ENCODE measurements around the gene AKAP7. TPM values are rescaled to one million over a fixed set of nuclear protein-coding genes. Genes with fewer than 3 reads are reported as not detected.

AKAP7 gene
- polyA plus RNA-seq, 6 donors from 2014 or later: 6.9 to 33.8 (median 10.5) TPM

DNA sequence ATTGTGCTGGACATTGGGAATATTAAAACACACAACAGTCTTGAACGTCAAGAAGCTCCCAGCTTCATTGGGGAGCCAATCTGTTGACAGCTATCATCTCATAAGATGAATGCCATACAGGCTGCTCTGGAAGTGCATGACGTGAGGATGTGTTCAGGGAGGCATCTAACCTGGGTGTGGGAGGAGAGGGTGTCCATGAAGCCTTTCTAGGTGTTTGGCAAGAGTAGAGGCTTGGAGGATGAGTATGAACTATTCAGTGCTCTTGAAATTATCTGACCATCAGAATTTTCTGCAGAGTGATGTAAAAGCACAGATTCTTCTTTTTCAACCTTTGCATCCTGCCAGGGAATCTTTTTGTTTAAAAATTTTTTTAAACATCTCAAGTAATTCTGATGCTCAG, 11.6 kb downstream of the AKAP7 start:
- no peak overlapping the region for H3K27ac Mint-ChIP-seq
- no peak overlapping the region for H3K4me3 Mint-ChIP-seq
- no peaks in the 10 kb centered on the region for H3K4me1 Mint-ChIP-seq
- H3K27me3 Mint-ChIP-seq: no peaks in the 10 kb centered on the region
- peaks cover 0 to 15% of the 10 kb centered on the region in 2 donors for H3K36me3 Mint-ChIP-seq
- DNase-seq: no peak
- H3K9me3 Mint-ChIP-seq: no peaks in the 10 kb centered on the region
- ATAC-seq (ENCODE audit: low read depth in 2 of 2): no peak

DNA sequence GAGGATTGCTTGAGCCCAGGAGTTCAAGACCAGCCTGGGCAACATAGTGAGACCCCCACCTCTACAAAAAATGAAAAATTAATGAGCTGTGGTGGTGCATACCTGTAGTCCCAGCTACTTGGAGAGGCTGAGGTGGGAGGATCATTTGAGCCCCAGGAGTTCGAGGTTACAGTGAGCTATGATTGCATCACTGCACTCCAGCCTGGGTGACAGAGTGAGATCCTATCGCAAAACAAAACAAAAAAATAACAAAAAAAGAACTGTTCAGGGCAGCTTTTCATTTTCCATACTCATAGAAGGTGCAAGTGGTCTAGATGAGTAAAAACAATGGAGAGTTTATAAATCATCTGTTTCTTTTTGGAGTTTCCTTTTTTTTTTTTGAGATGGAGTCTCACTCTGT, 21.1 kb downstream of the AKAP7 start:
- Mint-ChIP-seq H3K9me3 (no peaks in the 10 kb centered on the region), H3K4me3 (no peak overlapping the region), H3K36me3 (no peaks in the 10 kb centered on the region), H3K27me3 (no peaks in the 10 kb centered on the region), H3K27ac (peak overlapping the region in 1 of 6 donors; percentile 51), H3K4me1 (no peaks in the 10 kb centered on the region)
- DNase-seq (no peak), ATAC-seq (ENCODE audit: low read depth in 2 of 2) (no peak)

DNA sequence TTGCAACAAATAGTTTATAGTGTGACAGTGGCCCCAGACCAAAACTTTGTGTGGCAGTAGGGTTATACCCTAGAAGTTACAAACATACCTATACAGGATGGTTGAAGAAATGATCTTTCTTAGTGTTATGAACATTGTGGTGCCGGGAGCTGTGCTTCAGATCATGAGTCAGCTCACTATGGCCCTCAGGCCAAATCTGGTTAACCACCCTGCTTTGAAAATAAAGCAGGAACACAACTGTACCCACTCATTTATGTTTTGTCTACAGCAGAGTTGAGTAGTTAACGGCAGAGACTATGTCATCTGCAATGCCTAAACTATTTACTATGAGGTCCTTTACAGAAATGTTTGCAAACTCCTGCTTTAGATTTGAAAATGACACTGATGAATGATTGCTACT, 24.3 kb downstream of the AKAP7 start:
- ATAC-seq (ENCODE audit: low read depth in 2 of 2) (no peak), DNase-seq (no peak)
- no peaks in the 10 kb centered on the region for H3K27me3 Mint-ChIP-seq
- H3K36me3 Mint-ChIP-seq: peaks cover 11 to 15% of the 10 kb centered on the region in 2 donors
- H3K4me1 Mint-ChIP-seq: no peaks in the 10 kb centered on the region
- H3K9me3 Mint-ChIP-seq: no peaks in the 10 kb centered on the region
- H3K4me3 Mint-ChIP-seq: no peak overlapping the region
- H3K27ac Mint-ChIP-seq: no peak overlapping the region

DNA sequence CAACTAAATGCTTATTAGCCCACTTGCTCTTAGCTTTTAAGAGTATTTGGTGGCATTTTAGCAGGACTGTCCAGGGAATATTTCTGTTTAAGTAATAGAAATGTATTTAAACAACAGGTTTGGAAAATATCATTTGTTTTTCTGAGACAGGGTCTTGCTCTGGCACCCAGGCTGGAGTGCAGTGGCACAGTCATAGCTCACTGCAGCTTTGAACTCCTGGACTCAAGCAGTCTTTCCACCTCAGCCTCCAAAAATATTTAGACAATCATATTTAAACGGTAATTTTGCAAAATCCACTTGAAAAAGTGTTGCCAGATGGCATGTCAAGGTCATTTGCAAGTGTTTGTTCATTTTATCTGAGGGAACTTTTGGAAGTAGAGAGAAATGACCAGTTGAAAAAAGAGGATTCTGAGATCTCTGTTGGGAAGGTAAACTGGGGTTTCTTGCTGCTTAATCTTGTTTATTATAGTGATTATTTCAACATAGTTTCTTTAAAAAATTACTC, 25.0 kb downstream of the AKAP7 start:
- H3K9me3 Mint-ChIP-seq: no peaks in the 10 kb centered on the region
- peaks cover 11 to 15% of the 10 kb centered on the region in 2 donors for H3K36me3 Mint-ChIP-seq
- no peak for DNase-seq
- no peaks in the 10 kb centered on the region for H3K4me1 Mint-ChIP-seq
- no peaks in the 10 kb centered on the region for H3K27me3 Mint-ChIP-seq
- H3K4me3 Mint-ChIP-seq: no peak overlapping the region
- no peak for ATAC-seq (ENCODE audit: low read depth in 2 of 2)
- H3K27ac Mint-ChIP-seq: no peak overlapping the region

DNA sequence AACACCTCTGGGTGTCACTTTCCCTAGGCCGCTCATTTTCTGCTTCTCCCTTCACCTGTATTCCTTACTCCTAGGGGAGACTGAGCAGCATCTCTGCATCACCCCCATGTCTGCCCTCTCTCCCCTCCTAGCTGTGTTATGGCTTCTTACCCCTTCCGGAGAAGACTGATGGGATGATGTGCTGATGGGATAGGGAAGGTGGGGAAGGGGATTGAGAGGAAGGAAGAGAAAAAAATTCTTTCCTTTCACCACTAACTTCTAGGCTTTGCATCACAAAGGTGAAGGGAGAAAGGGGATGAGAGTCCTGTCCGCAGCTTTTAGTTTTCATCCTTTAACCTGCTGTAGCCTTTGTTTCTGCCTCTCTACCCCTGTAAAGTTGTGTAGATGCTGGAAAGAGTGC, 26.7 kb downstream of the AKAP7 start:
- Mint-ChIP-seq H3K27me3 (no peaks in the 10 kb centered on the region), H3K9me3 (no peaks in the 10 kb centered on the region), H3K36me3 (peaks cover 11 to 23% of the 10 kb centered on the region in 2 donors), H3K27ac (peak overlapping the region in 1 of 6 donors; percentile 52), H3K4me1 (no peaks in the 10 kb centered on the region), H3K4me3 (no peak overlapping the region)
- DNase-seq (no peak), ATAC-seq (ENCODE audit: low read depth in 2 of 2) (no peak)

DNA sequence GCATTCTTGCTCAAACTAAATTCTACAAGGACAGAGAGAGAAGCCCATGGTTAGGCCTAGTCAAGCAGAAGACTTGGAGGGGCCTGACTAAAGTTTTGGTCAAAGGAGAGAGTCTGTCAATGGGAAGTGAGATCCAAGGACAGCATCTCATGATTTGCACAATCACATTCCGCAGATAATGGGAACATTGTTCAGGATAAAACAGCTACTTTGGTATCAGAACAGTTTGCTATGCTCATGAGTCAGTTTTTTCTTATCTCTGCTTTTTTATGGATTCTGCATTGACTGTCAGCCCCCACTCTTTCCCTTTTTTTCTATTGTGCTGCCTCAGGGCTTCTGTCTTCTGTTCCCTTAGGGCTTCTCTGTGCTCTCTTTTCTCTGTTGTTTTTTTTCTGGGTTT, 28.6 kb downstream of the AKAP7 start:
- Mint-ChIP-seq H3K27me3 (no peaks in the 10 kb centered on the region), H3K27ac (no peak overlapping the region), H3K4me1 (no peaks in the 10 kb centered on the region)

DNA sequence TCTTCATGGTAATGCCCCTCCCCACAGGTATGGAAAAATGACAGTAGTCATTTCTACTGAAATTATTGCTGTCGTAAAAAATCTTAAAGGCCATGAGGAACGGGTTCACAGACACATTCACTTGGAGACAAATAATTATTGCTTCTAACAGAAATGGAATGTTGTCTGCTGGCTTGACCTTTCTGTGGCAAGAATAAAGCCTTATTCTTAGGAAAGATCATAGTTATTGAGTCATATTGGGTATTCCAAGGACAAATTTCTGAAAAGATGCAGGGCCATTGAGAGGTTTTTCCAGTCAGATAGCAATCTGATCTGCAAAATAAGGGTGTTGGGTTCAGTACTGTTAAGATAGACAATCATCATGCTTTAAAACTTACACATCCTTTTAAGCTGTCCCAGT, 29.2 kb downstream of the AKAP7 start:
- ATAC-seq (ENCODE audit: low read depth in 2 of 2): no peak
- Mint-ChIP-seq H3K9me3 (no peaks in the 10 kb centered on the region), H3K4me1 (no peaks in the 10 kb centered on the region), H3K4me3 (no peak overlapping the region), H3K27ac (no peak overlapping the region), H3K36me3 (peaks cover 19 to 23% of the 10 kb centered on the region in 2 donors), H3K27me3 (no peaks in the 10 kb centered on the region)
- DNase-seq: no peak

More for the DNA sequence above, 28.6 kb downstream of the AKAP7 start:
- no peak for ATAC-seq (ENCODE audit: low read depth in 2 of 2)
- Mint-ChIP-seq H3K9me3 (no peaks in the 10 kb centered on the region), H3K36me3 (peaks cover 13 to 23% of the 10 kb centered on the region in 2 donors), H3K4me3 (no peak overlapping the region)
- no peak for DNase-seq

DNA sequence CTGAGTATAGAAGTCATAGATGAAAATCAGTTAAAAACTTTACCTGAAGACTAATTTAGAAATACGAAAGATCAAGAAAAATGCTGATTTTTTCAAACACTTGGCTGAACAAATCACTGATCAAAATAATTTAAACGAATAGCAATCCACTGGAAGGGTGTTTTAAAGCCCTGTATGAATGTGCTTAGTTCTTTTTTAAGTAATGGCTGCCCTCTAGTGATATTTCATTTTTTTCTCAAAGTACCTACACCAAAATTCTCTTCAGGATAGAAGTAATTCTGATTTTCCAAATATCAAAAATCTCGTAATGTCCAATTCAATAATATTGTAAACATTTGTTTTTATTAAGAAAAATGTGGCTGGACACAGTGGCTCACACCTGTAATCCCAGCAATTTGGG, 32.5 kb downstream of the AKAP7 start:
- no peak for ATAC-seq (ENCODE audit: low read depth in 2 of 2)
- DNase-seq: no peak
- Mint-ChIP-seq H3K9me3 (no peaks in the 10 kb centered on the region), H3K4me3 (no peak overlapping the region), H3K27me3 (no peaks in the 10 kb centered on the region), H3K36me3 (peaks cover 19 to 23% of the 10 kb centered on the region in 2 donors), H3K4me1 (no peaks in the 10 kb centered on the region), H3K27ac (no peak overlapping the region)

DNA sequence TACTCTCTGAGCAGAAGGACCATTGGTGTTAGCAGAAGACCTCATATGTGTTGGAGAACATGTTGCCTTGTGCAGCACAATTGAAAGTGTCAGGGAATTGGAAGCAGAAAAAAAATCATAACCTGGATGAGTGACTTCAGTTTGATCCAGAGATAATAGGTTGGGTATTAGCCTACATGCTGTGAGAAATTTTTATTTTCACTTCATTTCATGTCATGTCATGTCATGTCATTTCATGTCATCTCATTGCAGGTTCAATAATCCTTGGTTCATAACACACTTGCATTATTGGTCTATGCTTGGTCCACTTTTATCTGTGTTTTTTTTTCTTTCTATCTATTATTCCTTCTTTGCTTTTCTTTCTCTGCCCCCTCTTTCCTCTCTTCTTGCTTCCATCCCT, 34.3 kb downstream of the AKAP7 start:
- Mint-ChIP-seq H3K4me3 (no peak overlapping the region), H3K4me1 (no peaks in the 10 kb centered on the region), H3K36me3 (peaks cover 7 to 12% of the 10 kb centered on the region in 2 donors), H3K9me3 (no peaks in the 10 kb centered on the region), H3K27me3 (no peaks in the 10 kb centered on the region), H3K27ac (no peak overlapping the region)
- no peak for DNase-seq
- ATAC-seq (ENCODE audit: low read depth in 2 of 2): no peak

DNA sequence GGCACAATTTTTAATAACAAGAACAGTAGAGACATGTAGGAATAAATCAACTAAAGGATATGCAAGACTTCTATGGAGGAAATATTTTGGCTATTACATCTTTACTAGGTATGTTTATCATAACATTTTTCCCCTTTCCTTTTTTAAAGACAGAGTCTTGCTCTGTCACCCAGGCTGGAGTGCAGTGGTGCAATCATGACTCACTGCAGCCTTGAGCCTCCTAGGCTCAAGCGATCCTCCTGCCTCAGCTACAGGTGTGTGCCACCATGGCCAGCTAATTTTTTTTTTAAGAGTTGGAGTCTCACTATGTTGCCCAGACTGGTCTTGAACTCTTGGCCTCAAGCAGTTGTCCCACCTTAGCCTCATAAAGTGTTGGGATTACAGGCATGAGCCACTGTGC, 37.0 kb downstream of the AKAP7 start:
- Mint-ChIP-seq H3K27ac (no peak overlapping the region), H3K9me3 (no peaks in the 10 kb centered on the region), H3K4me3 (no peak overlapping the region), H3K4me1 (no peaks in the 10 kb centered on the region), H3K27me3 (no peaks in the 10 kb centered on the region), H3K36me3 (peaks cover 0 to 20% of the 10 kb centered on the region in 2 donors)
- no peak for DNase-seq
- no peak for ATAC-seq (ENCODE audit: low read depth in 2 of 2)

DNA sequence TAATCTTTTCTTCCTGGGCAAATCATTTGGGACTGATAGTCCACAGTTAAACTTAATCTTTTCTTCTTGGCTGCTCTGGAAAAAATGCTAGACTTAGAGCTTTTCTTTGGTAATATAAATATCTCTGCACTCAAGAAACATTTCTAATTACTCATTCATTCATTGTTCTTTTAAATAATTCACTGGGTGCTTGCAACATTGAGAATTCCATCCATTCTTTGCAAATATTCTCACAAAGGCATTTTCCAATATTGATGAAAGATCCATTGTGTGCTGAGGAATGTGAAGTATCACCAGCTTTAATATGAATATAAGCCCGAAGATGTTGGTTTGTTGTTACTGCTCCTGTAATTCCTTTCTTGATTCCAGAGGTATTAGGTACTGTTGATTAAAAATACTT, 38.4 kb downstream of the AKAP7 start:
- Mint-ChIP-seq H3K4me1 (no peaks in the 10 kb centered on the region), H3K4me3 (no peak overlapping the region), H3K27ac (no peak overlapping the region), H3K27me3 (no peaks in the 10 kb centered on the region), H3K9me3 (no peaks in the 10 kb centered on the region), H3K36me3 (peaks cover 11 to 22% of the 10 kb centered on the region in 2 donors)
- no peak for DNase-seq
- no peak for ATAC-seq (ENCODE audit: low read depth in 2 of 2)

DNA sequence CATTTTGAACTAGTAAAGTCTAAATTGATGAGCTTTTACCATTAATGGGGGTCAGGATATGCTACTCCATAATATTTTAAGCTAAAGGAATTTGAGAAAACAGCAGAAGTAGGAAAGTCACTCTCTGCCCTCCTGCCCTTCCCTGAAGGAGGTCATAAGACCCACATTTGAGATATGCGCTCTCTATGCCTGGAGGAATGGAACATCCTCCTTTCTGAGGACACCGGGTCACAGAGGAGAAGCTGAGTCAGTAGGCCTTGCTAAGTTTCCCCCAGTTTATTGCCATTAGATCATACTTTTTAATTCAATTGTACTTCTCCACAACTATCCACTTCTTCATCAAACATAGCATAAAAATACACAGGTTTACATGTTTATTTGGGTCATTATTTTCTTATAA, 40.3 kb downstream of the AKAP7 start:
- Mint-ChIP-seq H3K9me3 (no peaks in the 10 kb centered on the region), H3K4me1 (no peaks in the 10 kb centered on the region), H3K4me3 (no peak overlapping the region), H3K27ac (peak overlapping the region in 3 of 6 donors; percentile 33 to 51 (median 46)), H3K36me3 (peaks cover 15 to 18% of the 10 kb centered on the region in 2 donors), H3K27me3 (no peaks in the 10 kb centered on the region)
- ATAC-seq (ENCODE audit: low read depth in 2 of 2) (no peak), DNase-seq (no peak)

DNA sequence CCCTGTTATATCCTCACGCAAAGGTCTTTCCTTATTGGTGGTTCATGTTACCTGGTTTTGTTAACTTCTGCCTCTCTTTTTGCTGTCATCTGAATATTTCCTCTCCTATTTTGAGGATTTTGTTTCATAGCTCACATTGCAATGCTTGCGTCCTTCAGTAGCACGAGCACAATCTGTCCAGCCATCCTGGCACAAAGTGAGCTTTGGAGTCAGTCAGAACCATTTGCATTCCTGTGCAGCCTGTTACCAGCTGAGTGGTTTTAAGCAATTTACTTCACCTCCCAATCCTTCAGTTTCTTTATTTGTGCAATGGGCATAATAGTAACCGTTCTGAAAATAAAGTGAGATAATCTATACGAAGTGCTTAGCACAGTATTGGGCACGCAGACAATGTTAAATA, 42.7 kb downstream of the AKAP7 start:
- H3K27ac Mint-ChIP-seq: peak overlapping the region in 1 of 6 donors; percentile 31
- H3K9me3 Mint-ChIP-seq: no peaks in the 10 kb centered on the region
- peaks cover 18 to 22% of the 10 kb centered on the region in 2 donors for H3K36me3 Mint-ChIP-seq
- DNase-seq (no peak), ATAC-seq (ENCODE audit: low read depth in 2 of 2) (no peak)
- H3K4me3 Mint-ChIP-seq: no peak overlapping the region
- peaks cover 2 to 3% (median 3%) of the 10 kb centered on the region in 3 donors for H3K4me1 Mint-ChIP-seq
- no peaks in the 10 kb centered on the region for H3K27me3 Mint-ChIP-seq

DNA sequence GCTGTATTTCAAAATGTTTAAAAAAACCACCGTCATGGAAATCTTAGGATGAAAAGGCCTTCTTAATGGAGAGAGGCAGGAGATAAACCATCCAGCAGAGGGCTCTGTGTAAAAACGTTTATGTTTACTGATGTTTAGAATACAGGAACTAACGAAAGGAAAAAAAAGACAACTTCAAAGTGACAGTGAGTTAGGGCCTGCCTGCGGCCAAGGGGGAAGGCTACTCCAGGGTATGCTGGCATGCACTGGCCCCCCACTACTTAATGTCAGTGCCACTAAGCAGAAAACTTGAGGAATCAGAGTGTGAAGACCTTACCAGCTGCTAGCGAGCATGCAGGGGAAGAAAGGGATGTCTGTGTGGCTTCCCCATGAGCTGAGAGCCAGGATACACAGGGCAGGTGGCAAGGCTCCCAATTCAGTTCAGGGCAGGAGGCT, 47.7 kb downstream of the AKAP7 start:
- Mint-ChIP-seq H3K9me3 (no peaks in the 10 kb centered on the region), H3K36me3 (peaks cover 8 to 18% of the 10 kb centered on the region in 2 donors), H3K27me3 (no peaks in the 10 kb centered on the region), H3K4me1 (peaks cover 6 to 8% (median 7%) of the 10 kb centered on the region in 3 donors), H3K4me3 (peak overlapping the region in 7 of 8 donors; percentile 32 to 83 (median 58)), H3K27ac (peak overlapping the region in 4 of 6 donors; percentile 69 to 91 (median 88))
- DNase-seq: peak; percentile 46
- ATAC-seq (ENCODE audit: low read depth in 2 of 2): peak; percentile 74 to 84
